GM23248 (cell line): Measurements from ENCODE around the gene GOLIM4.

Experiments used
- EZH2 ChIP-seq: fragments of 200-600 bp; sonication (generic); IDR thresholded peaks from 2 replicates; pipeline ENCODE4 v1.6.1; 2018; ENCODE audit warnings: antibody characterized with exemption, mild to moderate bottlenecking; ENCODE audit not compliant: insufficient read depth, poor library complexity, severe bottlenecking
- EZH2phosphoT487 ChIP-seq: fragments of 200-600 bp; sonication (generic); IDR thresholded peaks from 2 replicates; pipeline ENCODE4 v1.6.1; 2018; ENCODE audit warnings: antibody characterized with exemption, moderate library complexity, mild to moderate bottlenecking, low read depth; ENCODE audit not compliant: insufficient read depth

DNA sequence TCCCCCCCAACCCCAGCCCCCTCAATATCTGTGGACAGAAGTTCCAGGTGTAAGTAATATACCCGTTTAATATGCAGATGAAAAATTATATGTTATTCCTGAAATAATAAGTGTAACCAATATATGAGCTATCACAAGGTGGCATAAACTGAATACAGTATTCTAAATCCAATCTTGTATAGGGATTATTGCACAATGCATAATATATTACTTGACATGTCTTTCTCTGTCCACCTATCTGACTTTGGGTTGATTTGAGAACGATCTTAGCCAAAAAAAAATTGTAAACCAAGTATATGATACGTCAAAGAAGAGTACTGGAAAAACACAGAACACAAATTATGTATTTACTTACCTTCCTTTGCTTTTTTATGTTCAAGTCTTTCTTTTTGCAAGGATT, 47.8 kb downstream of the GOLIM4 start:
- TF ChIP-seq EZH2 (no peak), EZH2phosphoT487 (no peak)
